Endothelial cell (in vitro differentiated cells): ENCODE results near the gene MAGI1. TPM values are rescaled to one million over a fixed set of nuclear protein-coding genes. Genes with fewer than 3 reads are reported as not detected.

Experiments used
- DNase-seq: peaks from one replicate; pipeline ENCODE4 v3.0.0; 2021; ENCODE audit warnings: low spot score
- H3K27ac Mint-ChIP-seq: one replicate; pipeline ENCODE4 v1.8.0; 2021; ENCODE audit warnings: mixed read lengths, inconsistent platforms; ENCODE audit not compliant: unreplicated experiment
- H3K27me3 Mint-ChIP-seq: one replicate; pipeline ENCODE4 v1.8.0; 2021; ENCODE audit warnings: mild to moderate bottlenecking, moderate library complexity, mixed read lengths, inconsistent platforms; ENCODE audit not compliant: unreplicated experiment
- H3K36me3 Mint-ChIP-seq: one replicate; pipeline ENCODE4 v1.8.0; 2021; ENCODE audit warnings: mild to moderate bottlenecking, low read depth, mixed read lengths, inconsistent platforms; ENCODE audit not compliant: unreplicated experiment
- H3K4me1 Mint-ChIP-seq: one replicate; pipeline ENCODE4 v1.8.0; 2021; ENCODE audit warnings: mild to moderate bottlenecking, mixed read lengths, inconsistent platforms; ENCODE audit not compliant: unreplicated experiment
- H3K4me3 Mint-ChIP-seq: one replicate; pipeline ENCODE4 v1.8.0; 2021; ENCODE audit warnings: mild to moderate bottlenecking, mixed read lengths, inconsistent platforms; ENCODE audit not compliant: unreplicated experiment
- H3K9me3 Mint-ChIP-seq: one replicate; pipeline ENCODE4 v1.8.0; 2021; ENCODE audit warnings: mixed read lengths, inconsistent platforms; ENCODE audit not compliant: unreplicated experiment
- total RNA-seq: library from RNA; stranded (reverse); fragmentation: NEBNext Ultra II Directional; extraction: Animal tissue kit (Norgen Biotek cat#: 25700); gene quantifications from one replicate; pipeline ENCODE4 v1.2.1, GENCODE V29; 2021; ENCODE audit not compliant: unreplicated experiment
- TF ChIP-seq, protein P1 (sequence below): fragments of 200-600 bp; sonication (generic); IDR thresholded peaks from one replicate; pipeline ENCODE4 v1.5.0; 2021; ENCODE audit warnings: antibody characterized with exemption; ENCODE audit not compliant: unreplicated experiment

MAGI1 gene
- total RNA-seq, 1 donor from 2014 or later: 33.8 TPM

DNA sequence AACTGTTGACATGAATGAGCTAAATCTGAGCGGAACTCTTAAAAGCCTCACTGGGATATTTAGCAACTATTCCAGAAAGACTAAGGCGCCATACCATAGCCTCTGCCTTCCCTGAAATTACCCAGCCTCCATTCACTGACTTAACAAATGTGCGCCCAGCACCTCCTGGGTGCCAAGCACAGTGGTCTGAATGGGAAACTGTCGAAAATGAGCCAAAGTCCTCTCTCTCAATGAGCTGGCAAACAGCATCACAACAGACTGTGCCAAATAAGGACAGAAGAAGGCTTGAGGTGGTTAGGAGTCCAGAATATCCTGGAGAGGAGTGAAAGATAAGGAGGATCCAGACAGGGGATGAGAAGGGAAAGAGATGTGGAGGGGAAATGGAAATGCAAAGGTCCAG lies 332.4 kb downstream of the MAGI1 start:
- Mint-ChIP-seq H3K27ac (no peak overlapping the region), H3K9me3 (no peaks in the 10 kb centered on the region), H3K27me3 (peaks cover 4% of the 10 kb centered on the region), H3K4me1 (peaks cover 4% of the 10 kb centered on the region), H3K36me3 (no peaks in the 10 kb centered on the region), H3K4me3 (no peak overlapping the region)
- no peak for DNase-seq
- TF ChIP-seq, protein P1, sequence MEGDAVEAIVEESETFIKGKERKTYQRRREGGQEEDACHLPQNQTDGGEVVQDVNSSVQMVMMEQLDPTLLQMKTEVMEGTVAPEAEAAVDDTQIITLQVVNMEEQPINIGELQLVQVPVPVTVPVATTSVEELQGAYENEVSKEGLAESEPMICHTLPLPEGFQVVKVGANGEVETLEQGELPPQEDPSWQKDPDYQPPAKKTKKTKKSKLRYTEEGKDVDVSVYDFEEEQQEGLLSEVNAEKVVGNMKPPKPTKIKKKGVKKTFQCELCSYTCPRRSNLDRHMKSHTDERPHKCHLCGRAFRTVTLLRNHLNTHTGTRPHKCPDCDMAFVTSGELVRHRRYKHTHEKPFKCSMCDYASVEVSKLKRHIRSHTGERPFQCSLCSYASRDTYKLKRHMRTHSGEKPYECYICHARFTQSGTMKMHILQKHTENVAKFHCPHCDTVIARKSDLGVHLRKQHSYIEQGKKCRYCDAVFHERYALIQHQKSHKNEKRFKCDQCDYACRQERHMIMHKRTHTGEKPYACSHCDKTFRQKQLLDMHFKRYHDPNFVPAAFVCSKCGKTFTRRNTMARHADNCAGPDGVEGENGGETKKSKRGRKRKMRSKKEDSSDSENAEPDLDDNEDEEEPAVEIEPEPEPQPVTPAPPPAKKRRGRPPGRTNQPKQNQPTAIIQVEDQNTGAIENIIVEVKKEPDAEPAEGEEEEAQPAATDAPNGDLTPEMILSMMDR: no peak

DNA sequence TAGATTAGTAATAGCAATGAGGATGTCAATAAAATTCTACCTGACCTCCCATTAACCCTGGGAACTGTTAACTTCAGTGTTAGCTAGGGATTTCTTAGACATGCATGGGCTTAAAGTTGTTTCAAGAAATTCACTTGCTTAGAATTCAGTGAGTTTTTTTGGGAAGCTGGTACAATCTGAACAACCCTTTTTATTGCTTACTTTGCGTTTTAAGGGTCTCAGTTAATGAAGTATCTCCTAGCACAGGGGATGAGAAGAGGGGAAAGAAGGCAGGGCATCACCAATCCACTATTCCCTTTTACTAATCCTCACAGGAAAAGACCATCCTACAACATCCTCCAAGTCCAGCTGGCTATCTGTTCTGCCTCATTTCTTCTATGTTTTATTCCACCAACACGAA lies 334.9 kb downstream of the MAGI1 start:
- Mint-ChIP-seq H3K27me3 (peaks cover 4% of the 10 kb centered on the region), H3K27ac (no peak overlapping the region), H3K36me3 (no peaks in the 10 kb centered on the region), H3K4me1 (peaks cover 4% of the 10 kb centered on the region), H3K4me3 (no peak overlapping the region), H3K9me3 (no peaks in the 10 kb centered on the region)
- TF ChIP-seq, protein P1: no peak
- DNase-seq: no peak

DNA sequence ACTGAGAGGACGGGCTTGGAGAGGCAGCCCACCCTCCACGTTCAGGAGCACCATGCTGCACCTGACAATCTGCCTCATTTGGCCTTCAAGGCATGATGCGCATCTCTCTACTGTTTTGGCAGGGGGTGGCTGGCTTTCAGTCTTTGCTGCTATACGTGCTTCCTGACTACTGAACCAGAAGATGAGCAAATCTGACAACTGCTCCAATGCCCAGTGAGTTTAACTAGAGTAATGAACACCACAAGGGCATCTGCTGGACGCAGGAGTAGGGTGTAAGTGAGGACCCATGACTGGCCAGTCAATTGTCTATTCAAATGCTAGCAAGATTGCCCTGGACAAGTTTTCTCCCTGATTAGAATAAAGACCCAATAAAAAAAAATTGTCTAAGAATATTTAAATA lies 335.7 kb downstream of the MAGI1 start:
- DNase-seq: no peak
- Mint-ChIP-seq H3K27ac (no peak overlapping the region), H3K4me3 (no peak overlapping the region), H3K27me3 (peaks cover 4% of the 10 kb centered on the region), H3K9me3 (no peaks in the 10 kb centered on the region), H3K4me1 (peaks cover 4% of the 10 kb centered on the region), H3K36me3 (no peaks in the 10 kb centered on the region)
- TF ChIP-seq, protein P1: no peak

DNA sequence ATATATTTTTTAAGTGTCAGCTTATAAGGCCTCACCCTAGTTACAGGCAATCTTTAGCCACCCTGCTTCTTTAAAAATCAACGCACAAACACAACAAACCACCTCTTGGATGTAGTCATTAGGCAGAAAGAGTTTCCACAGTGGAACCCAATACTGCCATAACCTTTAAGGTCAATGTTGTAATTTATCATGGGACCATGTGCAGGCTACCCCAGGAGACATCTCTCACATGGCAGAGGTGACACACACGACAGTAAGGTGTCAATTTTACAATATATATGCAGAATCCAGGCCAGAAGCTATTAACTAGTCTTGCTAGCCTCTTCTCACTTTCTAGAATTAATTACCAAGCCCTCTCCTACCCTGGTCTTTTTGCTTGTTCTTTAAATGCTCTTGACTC lies 336.5 kb downstream of the MAGI1 start:
- H3K36me3 Mint-ChIP-seq: no peaks in the 10 kb centered on the region
- no peaks in the 10 kb centered on the region for H3K9me3 Mint-ChIP-seq
- H3K27ac Mint-ChIP-seq: no peak overlapping the region
- peaks cover 4% of the 10 kb centered on the region for H3K4me1 Mint-ChIP-seq
- H3K27me3 Mint-ChIP-seq: peaks cover 4% of the 10 kb centered on the region
- TF ChIP-seq, protein P1: no peak
- no peak for DNase-seq
- no peak overlapping the region for H3K4me3 Mint-ChIP-seq

DNA sequence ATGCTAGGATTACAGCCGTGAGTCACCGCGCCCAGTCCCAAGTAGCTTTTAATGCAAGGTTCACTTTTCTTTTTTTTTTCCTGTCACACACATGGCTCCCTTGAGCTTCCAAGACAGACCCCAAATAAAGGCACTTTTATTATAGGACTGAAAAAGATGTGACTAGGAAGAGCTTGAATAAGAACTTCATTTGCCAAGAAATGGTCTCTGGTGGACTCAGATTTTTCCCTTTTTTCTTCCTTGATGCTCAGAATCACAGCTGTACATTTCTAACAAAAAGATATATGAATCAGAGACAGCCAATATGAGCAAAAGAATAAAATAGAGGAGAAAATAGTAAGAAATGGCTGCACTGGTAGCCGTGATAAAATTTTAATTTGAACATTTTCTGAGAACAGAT lies 337.2 kb downstream of the MAGI1 start:
- Mint-ChIP-seq H3K9me3 (no peaks in the 10 kb centered on the region), H3K4me3 (no peak overlapping the region), H3K27me3 (peaks cover 4% of the 10 kb centered on the region), H3K27ac (no peak overlapping the region), H3K4me1 (peaks cover 4% of the 10 kb centered on the region), H3K36me3 (no peaks in the 10 kb centered on the region)
- DNase-seq: no peak
- TF ChIP-seq, protein P1: no peak
